Neural cell (in vitro differentiated cells): ENCODE measurements around the gene SLC2A4. TPM values are rescaled to one million over a fixed set of nuclear protein-coding genes. Genes with fewer than 3 reads are reported as not detected.

Experiments used
- H2AFZ ChIP-seq: fragments of 200-600, 300-800 bp; sonication (generic), shearing (Covaris generic); 2 replicates; pipeline ENCODE4 v1.6.0; 2014; ENCODE audit warnings: low read depth, mild to moderate bottlenecking, antibody characterized with exemption, low read length, moderate library complexity
- H3F3A ChIP-seq: fragments of 200-600 bp; shearing (Covaris generic); 2 replicates; pipeline ENCODE4 v1.6.1; 2016; ENCODE audit warnings: mild to moderate bottlenecking, moderate library complexity, mixed read lengths, antibody characterized with exemption, low read length; ENCODE audit not compliant: insufficient read depth, poor library complexity, severe bottlenecking
- H3K27ac ChIP-seq: fragments of 200-600, 300-800 bp; sonication (generic), shearing (Covaris generic); 2 replicates; pipeline ENCODE4 v1.5.1; 2014; ENCODE audit warnings: mild to moderate bottlenecking, low read length, moderate library complexity
- H3K27me3 ChIP-seq: fragments of 300-800, 200-600 bp; sonication (generic), shearing (Covaris generic); 2 replicates; pipeline ENCODE4 v1.6.0; 2014; ENCODE audit warnings: mild to moderate bottlenecking, low read depth, low read length, moderate library complexity; ENCODE audit not compliant: insufficient read depth
- H3K36me3 ChIP-seq: fragments of 300-800, 200-600 bp; sonication (generic), shearing (Covaris generic); 2 replicates; pipeline ENCODE4 v1.5.1; 2014; ENCODE audit warnings: mild to moderate bottlenecking, antibody characterized with exemption, low read length, moderate library complexity; ENCODE audit not compliant: insufficient read depth
- H3K4me2 ChIP-seq: fragments of 300-800, 200-600 bp; sonication (generic), shearing (Covaris generic); 2 replicates; pipeline ENCODE4 v1.6.0; 2014; ENCODE audit warnings: mild to moderate bottlenecking, low read length
- H3K4me3 ChIP-seq: fragments of 300-800, 200-600 bp; sonication (generic), shearing (Covaris generic); 2 replicates; pipeline ENCODE4 v1.5.1; 2014; ENCODE audit warnings: mild to moderate bottlenecking, low read length, moderate library complexity
- H3K79me2 ChIP-seq: fragments of 200-600 bp; shearing (Covaris generic); replicated peaks from 2 replicates; pipeline ENCODE4 v1.6.0; 2014; ENCODE audit warnings: mild to moderate bottlenecking, low read length, moderate library complexity; ENCODE audit not compliant: insufficient read depth
- H3K9ac ChIP-seq: fragments of 300-800, 200-600 bp; sonication (generic), shearing (Covaris generic); 2 replicates; pipeline ENCODE4 v1.6.1; 2016; ENCODE audit warnings: mild to moderate bottlenecking, low read length, mixed read lengths
- H3K9me2 ChIP-seq: fragments of 200-600 bp; shearing (Covaris generic); 2 replicates; pipeline ENCODE4 v1.6.1; 2016; ENCODE audit warnings: mild to moderate bottlenecking, low read length, mixed read lengths; ENCODE audit not compliant: insufficient read depth
- H3K9me3 ChIP-seq: fragments of 200-600, 300-800 bp; sonication (generic), shearing (Covaris generic); 2 replicates; pipeline ENCODE4 v1.6.1; 2016; ENCODE audit warnings: mild to moderate bottlenecking, mixed run types, low read length, moderate library complexity, mixed read lengths
- H4K20me1 ChIP-seq: fragments of 200-600 bp; shearing (Covaris generic); 2 replicates; pipeline ENCODE4 v1.6.1; 2016; ENCODE audit warnings: mild to moderate bottlenecking, mixed run types; ENCODE audit not compliant: insufficient read depth
- EP300 ChIP-seq: fragments of 450-650 bp; conservative IDR thresholded peaks from 2 replicates; pipeline ENCODE4 v1.6.1; 2014; ENCODE audit warnings: antibody characterized with exemption, mild to moderate bottlenecking, moderate library complexity; ENCODE audit not compliant: poor library complexity, severe bottlenecking
- EZH2 ChIP-seq: fragments of 200-600, 300-800 bp; shearing (Covaris generic), sonication (generic); IDR thresholded peaks from 2 replicates; pipeline ENCODE4 v1.6.1; 2014; ENCODE audit warnings: antibody characterized with exemption, low read length, borderline replicate concordance, mild to moderate bottlenecking; ENCODE audit not compliant: insufficient read depth, poor library complexity, severe bottlenecking
- MXI1 ChIP-seq: fragments of 450-650 bp; conservative IDR thresholded peaks from 2 replicates; pipeline ENCODE4 v1.6.1; 2014; ENCODE audit warnings: antibody characterized with exemption, mild to moderate bottlenecking; ENCODE audit not compliant: poor library complexity, severe bottlenecking
- POLR2AphosphoS5 ChIP-seq: IDR thresholded peaks from 2 replicates; pipeline ENCODE4 v1.6.1; 2012
- RAD21 ChIP-seq: fragments of 450-650 bp; conservative IDR thresholded peaks from 2 replicates; pipeline ENCODE4 v1.6.1; 2014; ENCODE audit warnings: antibody characterized with exemption, mild to moderate bottlenecking, moderate library complexity
- SMC3 ChIP-seq: fragments of 450-650 bp; conservative IDR thresholded peaks from 2 replicates; pipeline ENCODE4 v1.6.1; 2014; ENCODE audit warnings: antibody characterized with exemption, mild to moderate bottlenecking, moderate library complexity; ENCODE audit not compliant: poor library complexity
- TAF1 ChIP-seq: IDR thresholded peaks from 2 replicates; pipeline ENCODE4 v1.6.1; 2012; ENCODE audit warnings: low read depth
- polyA plus RNA-seq: library from polyadenylated mRNA; depleted of rRNA; stranded (reverse); fragments of >200 nt; gene quantifications from 2 replicates; pipeline ENCODE4 v1.2.3, GENCODE V29; 2014
- TF ChIP-seq, protein P1 (sequence below): fragments of 450-650 bp; IDR thresholded peaks from 2 replicates; pipeline ENCODE4 v1.5.1; 2014; ENCODE audit warnings: antibody characterized with exemption, mild to moderate bottlenecking, moderate library complexity; ENCODE audit not compliant: poor library complexity, severe bottlenecking
- TF ChIP-seq, protein P2 (sequence below): IDR thresholded peaks from 2 replicates; pipeline ENCODE4 v1.6.1; 2012; ENCODE audit warnings: borderline replicate concordance

SLC2A4 gene
- polyA plus RNA-seq, 1 donor from 2014 or later = not detected

DNA sequence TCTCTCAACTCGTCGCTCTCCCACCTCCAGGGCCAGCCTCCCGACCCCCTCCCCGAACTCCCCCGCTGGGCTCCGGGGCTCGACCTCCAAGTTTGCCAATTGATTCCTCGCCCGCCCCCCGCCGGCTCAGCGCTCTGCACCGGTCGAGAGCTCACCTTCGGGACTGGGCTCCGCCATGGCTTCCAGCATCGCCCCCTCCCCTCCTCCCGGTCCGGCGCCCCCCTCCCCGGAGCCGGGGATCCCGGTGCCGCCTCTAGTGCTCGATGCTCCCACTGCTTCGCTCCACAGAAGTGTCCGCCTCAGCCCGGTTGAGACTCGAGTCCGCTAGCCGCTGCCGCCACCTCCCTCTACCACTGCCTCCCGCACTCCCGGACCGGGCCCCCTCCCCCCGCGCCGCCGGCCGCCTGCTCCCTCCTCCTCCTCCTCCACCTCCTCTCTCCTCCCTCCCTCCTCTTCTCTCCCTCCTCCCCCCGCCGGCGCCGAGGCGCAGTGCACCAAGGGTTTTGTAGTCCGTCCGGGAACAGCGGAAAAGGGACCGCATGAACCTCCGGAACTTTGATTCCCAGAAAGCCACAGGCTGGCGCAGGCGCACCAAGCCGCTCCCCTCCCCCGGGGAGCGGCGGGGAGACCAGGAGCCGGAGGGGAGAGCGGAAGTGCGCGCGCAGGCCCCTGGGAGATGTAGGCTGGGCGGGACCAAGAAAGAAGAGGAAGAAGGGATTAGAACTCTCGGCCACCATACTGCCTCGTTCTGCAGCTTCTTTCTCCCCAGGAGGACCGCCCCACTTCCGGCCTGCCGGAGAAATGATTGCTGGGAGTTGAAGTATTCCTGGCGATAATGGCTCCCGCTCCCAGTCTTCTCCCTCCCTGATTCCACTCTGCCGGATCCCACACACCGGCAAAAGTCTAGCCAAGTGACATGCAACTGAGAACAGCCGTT is 42.2 kb upstream of the SLC2A4 start, which contains the start of gene PHF23:
TSS of gene PHF23 (minus strand) at position 367 of the 937 bp plus-strand sequence. CDS start at position 189, 178 bp downstream.
- H3K27me3 ChIP-seq = no peaks in the 10 kb centered on the region
- H4K20me1 ChIP-seq = no peaks in the 10 kb centered on the region
- H3K9me2 ChIP-seq = no peaks in the 10 kb centered on the region
- TF ChIP-seq SMC3 (peak; percentile 21), TAF1 (peak; percentile 16), MXI1 (peak; percentile 54), RAD21 (no peak), EZH2 (no peak), EP300 (peak; percentile 52), POLR2AphosphoS5 (peak; percentile 81)
- TF ChIP-seq, protein P1, sequence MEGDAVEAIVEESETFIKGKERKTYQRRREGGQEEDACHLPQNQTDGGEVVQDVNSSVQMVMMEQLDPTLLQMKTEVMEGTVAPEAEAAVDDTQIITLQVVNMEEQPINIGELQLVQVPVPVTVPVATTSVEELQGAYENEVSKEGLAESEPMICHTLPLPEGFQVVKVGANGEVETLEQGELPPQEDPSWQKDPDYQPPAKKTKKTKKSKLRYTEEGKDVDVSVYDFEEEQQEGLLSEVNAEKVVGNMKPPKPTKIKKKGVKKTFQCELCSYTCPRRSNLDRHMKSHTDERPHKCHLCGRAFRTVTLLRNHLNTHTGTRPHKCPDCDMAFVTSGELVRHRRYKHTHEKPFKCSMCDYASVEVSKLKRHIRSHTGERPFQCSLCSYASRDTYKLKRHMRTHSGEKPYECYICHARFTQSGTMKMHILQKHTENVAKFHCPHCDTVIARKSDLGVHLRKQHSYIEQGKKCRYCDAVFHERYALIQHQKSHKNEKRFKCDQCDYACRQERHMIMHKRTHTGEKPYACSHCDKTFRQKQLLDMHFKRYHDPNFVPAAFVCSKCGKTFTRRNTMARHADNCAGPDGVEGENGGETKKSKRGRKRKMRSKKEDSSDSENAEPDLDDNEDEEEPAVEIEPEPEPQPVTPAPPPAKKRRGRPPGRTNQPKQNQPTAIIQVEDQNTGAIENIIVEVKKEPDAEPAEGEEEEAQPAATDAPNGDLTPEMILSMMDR = no peak
- TF ChIP-seq, protein P2, sequence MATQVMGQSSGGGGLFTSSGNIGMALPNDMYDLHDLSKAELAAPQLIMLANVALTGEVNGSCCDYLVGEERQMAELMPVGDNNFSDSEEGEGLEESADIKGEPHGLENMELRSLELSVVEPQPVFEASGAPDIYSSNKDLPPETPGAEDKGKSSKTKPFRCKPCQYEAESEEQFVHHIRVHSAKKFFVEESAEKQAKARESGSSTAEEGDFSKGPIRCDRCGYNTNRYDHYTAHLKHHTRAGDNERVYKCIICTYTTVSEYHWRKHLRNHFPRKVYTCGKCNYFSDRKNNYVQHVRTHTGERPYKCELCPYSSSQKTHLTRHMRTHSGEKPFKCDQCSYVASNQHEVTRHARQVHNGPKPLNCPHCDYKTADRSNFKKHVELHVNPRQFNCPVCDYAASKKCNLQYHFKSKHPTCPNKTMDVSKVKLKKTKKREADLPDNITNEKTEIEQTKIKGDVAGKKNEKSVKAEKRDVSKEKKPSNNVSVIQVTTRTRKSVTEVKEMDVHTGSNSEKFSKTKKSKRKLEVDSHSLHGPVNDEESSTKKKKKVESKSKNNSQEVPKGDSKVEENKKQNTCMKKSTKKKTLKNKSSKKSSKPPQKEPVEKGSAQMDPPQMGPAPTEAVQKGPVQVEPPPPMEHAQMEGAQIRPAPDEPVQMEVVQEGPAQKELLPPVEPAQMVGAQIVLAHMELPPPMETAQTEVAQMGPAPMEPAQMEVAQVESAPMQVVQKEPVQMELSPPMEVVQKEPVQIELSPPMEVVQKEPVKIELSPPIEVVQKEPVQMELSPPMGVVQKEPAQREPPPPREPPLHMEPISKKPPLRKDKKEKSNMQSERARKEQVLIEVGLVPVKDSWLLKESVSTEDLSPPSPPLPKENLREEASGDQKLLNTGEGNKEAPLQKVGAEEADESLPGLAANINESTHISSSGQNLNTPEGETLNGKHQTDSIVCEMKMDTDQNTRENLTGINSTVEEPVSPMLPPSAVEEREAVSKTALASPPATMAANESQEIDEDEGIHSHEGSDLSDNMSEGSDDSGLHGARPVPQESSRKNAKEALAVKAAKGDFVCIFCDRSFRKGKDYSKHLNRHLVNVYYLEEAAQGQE = no peak
- H3K4me2 ChIP-seq = peak within 1 kb of the TSS; percentile 99
- peaks cover 68% of the 10 kb centered on the region for H3K79me2 ChIP-seq
- no peaks in the 10 kb centered on the region for H3K9me3 ChIP-seq
- H3K36me3 ChIP-seq = no peaks in the 10 kb centered on the region
- H3F3A ChIP-seq = peaks cover 3% of the 10 kb centered on the region
- H2AFZ ChIP-seq = peak within 1 kb of the TSS; percentile 47
- H3K4me3 ChIP-seq = peak within 1 kb of the TSS; percentile 75
- peak within 1 kb of the TSS; percentile 99 for H3K27ac ChIP-seq
- H3K9ac ChIP-seq = peak within 1 kb of the TSS; percentile 99

DNA sequence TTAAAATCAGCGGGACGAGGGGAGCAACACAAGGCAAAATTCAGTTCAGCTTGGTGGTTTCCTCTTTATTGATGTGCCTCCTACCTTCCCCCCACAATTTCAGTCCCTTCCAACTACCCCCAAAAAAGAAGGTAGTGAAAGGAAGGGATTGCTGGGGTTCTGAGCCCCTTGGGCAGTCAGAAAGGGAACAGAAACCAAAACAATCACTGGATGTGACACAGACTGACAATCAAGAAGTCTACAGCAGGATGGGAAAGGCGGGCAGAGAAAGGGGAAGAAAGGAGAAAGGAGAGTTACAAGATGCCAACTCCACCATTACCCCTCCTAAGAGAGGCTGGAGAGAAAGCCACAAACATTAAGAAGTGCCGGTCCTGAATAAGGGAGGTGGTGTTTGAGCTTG is 41.1 kb upstream of the SLC2A4 start:
- H3K27ac ChIP-seq = peak overlapping the region; percentile 99
- no peaks in the 10 kb centered on the region for H3K9me3 ChIP-seq
- H2AFZ ChIP-seq = no peak overlapping the region
- H3K9ac ChIP-seq = peak overlapping the region; percentile 99
- TF ChIP-seq EP300 = no peak
- TF ChIP-seq, protein P1 = no peak
- TF ChIP-seq SMC3 = no peak
- no peak for TF ChIP-seq TAF1
- TF ChIP-seq, protein P2 = no peak
- TF ChIP-seq POLR2AphosphoS5 = no peak
- TF ChIP-seq RAD21 = no peak
- no peak for TF ChIP-seq MXI1
- TF ChIP-seq EZH2 = no peak
- no peaks in the 10 kb centered on the region for H3K36me3 ChIP-seq
- H3K4me2 ChIP-seq = peak overlapping the region; percentile 99
- peaks cover 59% of the 10 kb centered on the region for H3K79me2 ChIP-seq
- no peaks in the 10 kb centered on the region for H3K27me3 ChIP-seq
- H3K4me3 ChIP-seq = peak overlapping the region; percentile 75
- H3F3A ChIP-seq = peaks cover 3% of the 10 kb centered on the region
- no peaks in the 10 kb centered on the region for H4K20me1 ChIP-seq
- H3K9me2 ChIP-seq = no peaks in the 10 kb centered on the region
